GM19463 (cell line): ENCODE data around the gene PRM2.

Experiments
- ATAC-seq: cut with Tn5 transposase; IDR thresholded peaks from one replicate; pipeline ENCODE4 v1.9.1; 2021; ENCODE audit warnings: mild to moderate bottlenecking, moderate library complexity; ENCODE audit not compliant: unreplicated experiment

Gene PRM2

GRCh38 chr16:11250786-11251524 lies 25.3 kb downstream of the PRM2 start:
- no peak for ATAC-seq

- ATAC-seq: no peak
Observed at GRCh38 chr16:11250091-11250785, 26.0 kb downstream of the PRM2 start.

GRCh38 chr16:11249233-11250061 lies 26.8 kb downstream of the PRM2 start:
- no peak for ATAC-seq

GRCh38 chr16:11248133-11248532 lies 28.1 kb downstream of the PRM2 start:
- ATAC-seq: no peak

GRCh38 chr16:11245988-11246387 lies 30.3 kb downstream of the PRM2 start:
- ATAC-seq: no peak

GRCh38 chr16:11245222-11245737 lies 31.0 kb downstream of the PRM2 start:
- no peak for ATAC-seq

GRCh38 chr16:11242658-11243057 lies 33.6 kb downstream of the PRM2 start:
- no peak for ATAC-seq

GRCh38 chr16:11241480-11242204 lies 34.6 kb downstream of the PRM2 start:
- no peak for ATAC-seq

- no peak for ATAC-seq
Observed at GRCh38 chr16:11240636-11241473, 35.4 kb downstream of the PRM2 start.

GRCh38 chr16:11239644-11240632 lies 36.3 kb downstream of the PRM2 start:
- no peak for ATAC-seq

GRCh38 chr16:11238272-11239202 lies 37.7 kb downstream of the PRM2 start:
- ATAC-seq: no peak

GRCh38 chr16:11236461-11237254 lies 39.6 kb downstream of the PRM2 start:
- ATAC-seq: no peak

- no peak for ATAC-seq
Observed at GRCh38 chr16:11235703-11235991, 40.6 kb downstream of the PRM2 start.

GRCh38 chr16:11234884-11235702 lies 41.2 kb downstream of the PRM2 start:
- ATAC-seq: no peak

GRCh38 chr16:11233727-11234376 lies 42.4 kb downstream of the PRM2 start:
- ATAC-seq: no peak
